A549 (cell line): Measurements from ENCODE around the gene WWP2.

ENCODE experiments used
- CEBPB ChIP-seq, 2 experiments: fragments of >200 bp in 1 of 2; sonication (Bioruptor Twin) in 1 of 2; formaldehyde crosslinking in 1 of 2; IDR thresholded peaks; 2 replicates each; pipeline ENCODE4 v1.6.1; 2012 to 2016
- EP300 ChIP-seq, 2 experiments: fragments of >200 bp; sonication (Bioruptor Twin); formaldehyde crosslinking; IDR thresholded peaks; 2 replicates in 1 of 2; 3 replicates in 1 of 2; pipeline ENCODE4 v1.6.1; 2016 to 2017
- NR3C1 ChIP-seq: fragments of >200 bp; sonication (Bioruptor Twin); formaldehyde crosslinking; IDR thresholded peaks from 3 replicates; pipeline ENCODE4 v1.6.1; 2017
- RAD21 ChIP-seq, 2 experiments: fragments of >200 bp in 1 of 2; sonication (Bioruptor Twin) in 1 of 2; formaldehyde crosslinking in 1 of 2; IDR thresholded peaks in 1 of 2; conservative IDR thresholded peaks in 1 of 2; 2 replicates in 1 of 2; 3 replicates in 1 of 2; pipeline ENCODE4 v1.6.1; 2012 to 2018; ENCODE audit warnings: inconsistent platforms in 1 of 2
- RCOR1 ChIP-seq: fragments of 150-350 bp; IDR thresholded peaks from 2 replicates; pipeline ENCODE4 v1.6.1; 2014; ENCODE audit warnings: antibody characterized with exemption, low read length, low read depth
- RFX5 ChIP-seq: fragments of 450-650 bp; IDR thresholded peaks from 2 replicates; pipeline ENCODE4 v1.7.1; 2014; ENCODE audit warnings: antibody characterized with exemption, mild to moderate bottlenecking, moderate library complexity
- RNF2 ChIP-seq: fragments of 200-600 bp; sonication (generic); IDR thresholded peaks from 2 replicates; pipeline ENCODE4 v1.6.1; 2016; ENCODE audit warnings: low read depth, mild to moderate bottlenecking, antibody characterized with exemption, moderate library complexity, borderline replicate concordance
- TFCP2L1 ChIP-seq: fragments of 250-450 bp; sonication (Bioruptor Pico); IDR thresholded peaks from 2 replicates; pipeline ENCODE4 v1.5.0; 2021; ENCODE audit warnings: mild to moderate bottlenecking
- ZNF302 ChIP-seq: fragments of 250-450 bp; sonication (Bioruptor Pico); IDR thresholded peaks from 2 replicates; pipeline ENCODE4 v1.9.0; 2021; ENCODE audit warnings: inconsistent platforms, mild to moderate bottlenecking, moderate library complexity
- TF ChIP-seq, protein P1 (sequence below): fragments of >200 bp; sonication (Bioruptor Twin); formaldehyde crosslinking; IDR thresholded peaks from 3 replicates; pipeline ENCODE4 v1.5.1; 2016
- TF ChIP-seq, protein P2 (sequence below): fragments of >200 bp; sonication (Bioruptor Twin); formaldehyde crosslinking; IDR thresholded peaks from 3 replicates; pipeline ENCODE4 v1.6.1; 2016
- TF ChIP-seq, protein P3 (sequence below): IDR thresholded peaks from 2 replicates; pipeline ENCODE4 v1.6.1; 2012
- TF ChIP-seq, protein P4 (sequence below): fragments of 250-450 bp; sonication (Bioruptor Pico); IDR thresholded peaks from 2 replicates; pipeline ENCODE4 v1.5.0; 2021; ENCODE audit warnings: mild to moderate bottlenecking, moderate library complexity, borderline replicate concordance

DNA sequence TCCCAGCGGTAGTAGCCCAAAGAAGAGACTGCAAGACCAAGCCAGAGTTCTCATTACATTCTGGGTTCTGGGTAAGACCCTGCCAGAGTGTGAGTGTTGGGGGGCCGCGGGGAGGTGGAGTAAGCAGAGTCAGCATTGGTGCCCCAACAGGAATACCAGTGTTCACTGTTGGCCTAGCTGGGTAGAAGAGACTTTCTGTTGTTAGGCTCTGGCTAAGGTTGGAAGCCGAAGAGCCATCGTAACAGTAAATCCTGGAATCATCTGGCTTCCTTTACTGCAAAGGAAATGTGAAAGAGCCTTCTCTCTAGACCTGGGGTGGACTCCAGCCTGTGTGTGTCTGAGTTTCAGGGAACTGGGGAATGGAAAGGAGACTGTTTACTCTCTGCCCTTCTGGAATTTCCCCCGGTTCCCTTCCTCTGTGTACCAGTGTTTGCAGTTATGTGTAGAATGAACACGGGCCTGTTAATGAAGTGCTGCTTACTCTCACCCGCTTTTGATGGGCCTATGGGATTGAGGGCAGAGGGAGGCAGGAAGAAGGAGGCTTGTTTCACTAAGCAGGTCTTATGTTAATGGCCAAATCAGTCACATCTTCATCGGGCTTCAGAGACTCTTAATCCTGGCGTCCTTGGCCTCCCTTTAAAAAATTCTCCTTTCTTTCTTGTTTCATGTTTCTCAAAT is 68.5 kb downstream of the WWP2 start:
- no peak for TF ChIP-seq NR3C1
- TF ChIP-seq TFCP2L1 = no peak
- TF ChIP-seq, protein P1, sequence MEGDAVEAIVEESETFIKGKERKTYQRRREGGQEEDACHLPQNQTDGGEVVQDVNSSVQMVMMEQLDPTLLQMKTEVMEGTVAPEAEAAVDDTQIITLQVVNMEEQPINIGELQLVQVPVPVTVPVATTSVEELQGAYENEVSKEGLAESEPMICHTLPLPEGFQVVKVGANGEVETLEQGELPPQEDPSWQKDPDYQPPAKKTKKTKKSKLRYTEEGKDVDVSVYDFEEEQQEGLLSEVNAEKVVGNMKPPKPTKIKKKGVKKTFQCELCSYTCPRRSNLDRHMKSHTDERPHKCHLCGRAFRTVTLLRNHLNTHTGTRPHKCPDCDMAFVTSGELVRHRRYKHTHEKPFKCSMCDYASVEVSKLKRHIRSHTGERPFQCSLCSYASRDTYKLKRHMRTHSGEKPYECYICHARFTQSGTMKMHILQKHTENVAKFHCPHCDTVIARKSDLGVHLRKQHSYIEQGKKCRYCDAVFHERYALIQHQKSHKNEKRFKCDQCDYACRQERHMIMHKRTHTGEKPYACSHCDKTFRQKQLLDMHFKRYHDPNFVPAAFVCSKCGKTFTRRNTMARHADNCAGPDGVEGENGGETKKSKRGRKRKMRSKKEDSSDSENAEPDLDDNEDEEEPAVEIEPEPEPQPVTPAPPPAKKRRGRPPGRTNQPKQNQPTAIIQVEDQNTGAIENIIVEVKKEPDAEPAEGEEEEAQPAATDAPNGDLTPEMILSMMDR = no peak
- TF ChIP-seq, protein P2, sequence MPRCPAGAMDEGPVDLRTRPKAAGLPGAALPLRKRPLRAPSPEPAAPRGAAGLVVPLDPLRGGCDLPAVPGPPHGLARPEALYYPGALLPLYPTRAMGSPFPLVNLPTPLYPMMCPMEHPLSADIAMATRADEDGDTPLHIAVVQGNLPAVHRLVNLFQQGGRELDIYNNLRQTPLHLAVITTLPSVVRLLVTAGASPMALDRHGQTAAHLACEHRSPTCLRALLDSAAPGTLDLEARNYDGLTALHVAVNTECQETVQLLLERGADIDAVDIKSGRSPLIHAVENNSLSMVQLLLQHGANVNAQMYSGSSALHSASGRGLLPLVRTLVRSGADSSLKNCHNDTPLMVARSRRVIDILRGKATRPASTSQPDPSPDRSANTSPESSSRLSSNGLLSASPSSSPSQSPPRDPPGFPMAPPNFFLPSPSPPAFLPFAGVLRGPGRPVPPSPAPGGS = no peak
- no peak for TF ChIP-seq ZNF302 (CRISPR knock-in tag)
- no peak for TF ChIP-seq RNF2
- no peak for TF ChIP-seq RAD21 (conservative IDR thresholded peaks at IDR 0.05 in 1 of 2, IDR thresholded peaks at IDR 0.05 in 1 of 2)
- no peak; a peak in 1 of 4 replicates for TF ChIP-seq CEBPB (IDR thresholded peaks at IDR 0.05)
- TF ChIP-seq EP300 (IDR thresholded peaks at IDR 0.05) = no peak
- TF ChIP-seq, protein P3, sequence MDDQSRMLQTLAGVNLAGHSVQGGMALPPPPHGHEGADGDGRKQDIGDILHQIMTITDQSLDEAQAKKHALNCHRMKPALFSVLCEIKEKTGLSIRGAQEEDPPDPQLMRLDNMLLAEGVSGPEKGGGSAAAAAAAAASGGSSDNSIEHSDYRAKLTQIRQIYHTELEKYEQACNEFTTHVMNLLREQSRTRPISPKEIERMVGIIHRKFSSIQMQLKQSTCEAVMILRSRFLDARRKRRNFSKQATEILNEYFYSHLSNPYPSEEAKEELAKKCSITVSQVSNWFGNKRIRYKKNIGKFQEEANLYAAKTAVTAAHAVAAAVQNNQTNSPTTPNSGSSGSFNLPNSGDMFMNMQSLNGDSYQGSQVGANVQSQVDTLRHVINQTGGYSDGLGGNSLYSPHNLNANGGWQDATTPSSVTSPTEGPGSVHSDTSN = no peak
- TF ChIP-seq, protein P4, sequence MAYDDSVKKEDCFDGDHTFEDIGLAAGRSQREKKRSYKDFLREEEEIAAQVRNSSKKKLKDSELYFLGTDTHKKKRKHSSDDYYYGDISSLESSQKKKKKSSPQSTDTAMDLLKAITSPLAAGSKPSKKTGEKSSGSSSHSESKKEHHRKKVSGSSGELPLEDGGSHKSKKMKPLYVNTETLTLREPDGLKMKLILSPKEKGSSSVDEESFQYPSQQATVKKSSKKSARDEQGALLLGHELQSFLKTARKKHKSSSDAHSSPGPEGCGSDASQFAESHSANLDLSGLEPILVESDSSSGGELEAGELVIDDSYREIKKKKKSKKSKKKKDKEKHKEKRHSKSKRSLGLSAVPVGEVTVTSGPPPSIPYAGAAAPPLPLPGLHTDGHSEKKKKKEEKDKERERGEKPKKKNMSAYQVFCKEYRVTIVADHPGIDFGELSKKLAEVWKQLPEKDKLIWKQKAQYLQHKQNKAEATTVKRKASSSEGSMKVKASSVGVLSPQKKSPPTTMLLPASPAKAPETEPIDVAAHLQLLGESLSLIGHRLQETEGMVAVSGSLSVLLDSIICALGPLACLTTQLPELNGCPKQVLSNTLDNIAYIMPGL = no peak
- no peak for TF ChIP-seq RCOR1
- TF ChIP-seq RFX5 = no peak
